Activated CD4-positive, alpha-beta T cell treated with anti-CD3 and anti-CD28 coated beads, Interleukin-2, amount 50 U/mL, for 48 hours (primary cell): ENCODE measurements around the gene ACTL8.

Experiments used
- DNase-seq, 2 experiments: peaks; one replicate each; pipeline ENCODE4 v3.0.0-alpha.2; 2020

The ACTL8 gene

DNA sequence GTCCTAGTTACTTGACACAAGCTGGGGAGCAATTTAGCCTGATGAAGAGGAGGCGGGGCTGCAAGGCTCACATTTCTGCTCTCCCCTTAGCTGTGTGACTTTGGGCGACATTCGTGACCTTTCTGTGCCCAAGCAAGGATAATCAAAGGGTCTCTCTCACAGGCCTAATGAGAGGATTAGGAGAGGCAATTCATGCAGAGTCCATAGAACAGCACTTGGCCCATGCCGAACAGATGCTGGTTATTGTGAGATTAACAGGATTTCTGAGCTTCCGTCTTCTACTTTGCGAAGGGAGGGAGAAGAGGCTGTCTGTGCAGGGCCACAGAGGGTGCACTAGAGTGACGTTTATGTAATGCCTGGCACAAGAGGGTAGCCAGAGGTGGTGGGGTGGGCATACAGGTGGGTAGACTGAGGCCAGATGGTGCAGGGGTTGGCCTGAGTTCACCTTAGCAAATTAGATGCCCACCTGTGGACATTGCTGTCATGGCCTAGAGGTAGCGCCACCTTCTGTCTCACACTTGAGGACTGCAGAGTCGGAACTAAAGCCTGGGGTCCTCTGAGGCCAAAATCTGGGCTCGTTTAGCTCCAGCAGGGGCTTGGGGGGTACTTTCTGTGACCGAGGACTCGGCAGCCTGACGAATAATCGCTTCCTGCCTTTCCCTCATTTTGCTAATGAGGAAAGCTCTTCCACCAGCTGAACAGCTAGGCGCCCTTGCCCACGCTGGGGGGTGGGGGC, 18.6 kb downstream of the ACTL8 start:
- DNase-seq: no peak

DNA sequence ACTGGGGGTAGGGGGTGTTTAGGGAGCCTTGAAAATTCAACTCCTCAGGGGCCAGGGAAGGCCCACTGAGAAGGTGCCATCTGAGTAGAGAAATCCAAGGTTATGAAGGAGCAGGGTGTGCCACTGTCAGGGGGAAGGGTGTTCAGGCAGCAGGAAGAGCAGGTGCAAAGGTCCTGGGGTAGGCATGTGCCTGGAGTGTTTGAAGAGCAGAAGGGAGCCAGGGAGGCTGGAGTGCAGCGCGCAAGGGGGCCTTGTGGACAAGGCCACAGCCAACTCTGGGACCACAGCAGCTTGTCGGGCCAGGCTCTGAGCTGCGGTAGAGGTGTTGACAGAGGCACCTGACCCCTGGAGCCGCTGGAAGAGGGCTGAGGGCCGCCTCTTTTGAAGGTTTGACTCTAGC, 19.3 kb downstream of the ACTL8 start:
- no peak for DNase-seq

DNA sequence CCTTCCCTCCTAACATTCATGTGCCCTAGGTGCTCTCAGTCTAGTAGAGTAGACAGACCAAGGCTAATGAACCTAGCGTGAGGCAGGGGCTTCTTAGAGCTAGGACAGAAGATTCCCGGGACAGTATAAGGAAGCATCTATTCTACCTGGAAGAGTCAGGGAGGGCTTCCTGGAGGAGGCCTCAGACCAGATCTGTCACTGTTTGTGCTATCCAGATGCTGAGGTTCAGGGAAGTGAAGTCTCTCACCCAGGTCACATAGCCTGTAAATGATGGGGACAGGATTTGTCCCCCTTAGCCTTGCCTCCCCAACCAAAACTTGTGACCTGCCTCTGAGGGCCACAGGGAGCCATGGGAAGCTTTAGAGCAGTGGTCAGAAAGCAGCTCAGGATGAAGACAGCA, 20.7 kb downstream of the ACTL8 start:
- no peak for DNase-seq

DNA sequence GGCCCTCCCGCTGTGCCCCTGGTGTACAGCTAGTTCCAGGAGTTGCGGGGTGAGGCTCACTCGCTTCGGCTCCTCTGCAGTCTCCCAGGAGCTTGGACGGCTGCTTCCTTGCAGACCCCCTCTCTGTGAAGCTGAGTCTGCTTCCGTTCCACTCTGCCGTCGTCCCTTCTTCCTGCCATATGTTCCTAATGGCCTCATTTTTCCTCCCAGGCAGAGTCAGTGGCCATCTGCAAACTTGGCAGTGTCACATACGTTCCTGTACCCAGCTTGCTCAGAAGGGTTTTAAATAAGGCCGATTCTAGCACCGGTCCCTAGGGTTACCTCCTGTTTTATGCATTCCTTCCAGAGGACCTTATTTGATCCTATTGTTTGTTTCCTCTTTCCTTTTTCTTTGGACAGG, 21.3 kb downstream of the ACTL8 start:
- DNase-seq: no peak

DNA sequence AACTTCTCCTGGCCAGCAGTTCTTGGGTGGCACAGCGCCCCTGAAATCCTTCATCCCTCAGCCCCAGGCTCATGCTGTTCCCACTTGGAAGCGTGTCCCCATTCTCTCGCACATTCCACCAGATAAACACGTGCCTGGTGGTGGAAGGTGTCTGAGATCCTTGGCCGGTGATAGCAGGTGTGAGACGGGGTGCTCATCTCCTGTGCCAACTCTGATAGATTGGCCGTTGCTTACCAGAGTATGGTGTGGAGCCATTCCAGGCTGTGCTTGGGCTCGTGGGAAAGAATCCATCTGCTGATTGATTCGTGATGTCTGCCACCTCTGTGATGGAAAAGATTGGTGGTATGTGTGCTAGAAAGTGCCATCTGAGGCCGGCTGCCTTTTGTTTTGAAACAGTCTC, 22.2 kb downstream of the ACTL8 start:
- no peak for DNase-seq

DNA sequence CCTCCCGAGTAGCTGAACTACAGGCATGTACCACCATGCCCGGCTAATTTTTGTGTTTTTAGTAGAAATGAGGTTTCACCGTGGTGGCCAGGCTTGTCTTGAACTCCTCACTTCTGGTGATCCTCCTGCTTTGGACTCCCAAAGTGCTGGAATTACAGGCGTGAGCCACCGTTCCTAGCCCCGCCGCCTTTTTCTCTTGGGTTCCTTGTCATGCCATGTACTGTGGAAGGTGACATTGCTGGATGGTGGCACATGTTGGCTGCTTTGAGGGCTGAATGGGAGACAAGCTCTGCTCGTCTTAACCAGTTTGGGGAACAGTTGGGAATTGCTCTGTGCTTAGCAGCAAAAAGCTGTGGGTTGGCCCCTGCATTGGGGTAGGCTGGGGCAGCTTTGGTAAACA, 22.7 kb downstream of the ACTL8 start:
- no peak for DNase-seq

DNA sequence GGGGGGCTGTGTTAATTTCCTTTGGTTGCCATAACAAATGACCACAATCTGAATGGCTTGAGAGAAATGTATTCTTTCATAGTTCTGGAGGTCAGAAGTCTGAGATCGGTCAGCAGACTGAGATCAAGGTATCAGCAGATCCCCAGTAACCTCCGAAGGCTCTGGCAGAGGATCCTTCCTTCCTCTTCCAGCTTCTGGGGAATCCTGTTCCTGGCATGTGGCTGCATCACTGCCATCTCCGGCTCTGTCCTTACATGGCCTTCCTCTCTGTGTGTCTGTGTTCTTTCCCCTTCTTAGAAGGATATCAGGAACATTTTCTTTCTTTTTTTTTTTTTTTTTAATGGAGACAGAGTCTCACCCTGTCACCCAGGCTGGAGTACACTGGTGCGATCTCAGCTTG, 25.8 kb downstream of the ACTL8 start:
- no peak for DNase-seq

DNA sequence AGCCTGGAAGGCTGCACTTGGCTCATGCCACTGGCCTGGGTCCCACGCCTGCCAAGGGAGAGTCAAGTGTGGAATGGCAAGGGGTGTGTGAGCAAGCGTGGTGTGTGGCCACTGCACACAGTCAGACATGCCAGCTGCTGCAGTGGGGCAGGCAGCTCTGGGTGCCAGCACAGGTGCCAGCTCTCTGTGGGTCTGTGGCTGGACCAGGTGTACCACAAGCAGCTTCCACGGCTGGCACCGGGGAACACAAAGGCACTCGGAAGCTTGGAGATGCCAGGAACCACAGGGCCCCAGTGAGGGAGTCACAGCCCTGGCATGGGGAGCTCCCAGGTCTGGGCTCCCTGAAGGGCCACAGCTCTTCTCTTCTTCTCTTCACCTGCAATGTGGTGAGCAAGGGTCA, 34.8 kb downstream of the ACTL8 start:
- DNase-seq: no peak

DNA sequence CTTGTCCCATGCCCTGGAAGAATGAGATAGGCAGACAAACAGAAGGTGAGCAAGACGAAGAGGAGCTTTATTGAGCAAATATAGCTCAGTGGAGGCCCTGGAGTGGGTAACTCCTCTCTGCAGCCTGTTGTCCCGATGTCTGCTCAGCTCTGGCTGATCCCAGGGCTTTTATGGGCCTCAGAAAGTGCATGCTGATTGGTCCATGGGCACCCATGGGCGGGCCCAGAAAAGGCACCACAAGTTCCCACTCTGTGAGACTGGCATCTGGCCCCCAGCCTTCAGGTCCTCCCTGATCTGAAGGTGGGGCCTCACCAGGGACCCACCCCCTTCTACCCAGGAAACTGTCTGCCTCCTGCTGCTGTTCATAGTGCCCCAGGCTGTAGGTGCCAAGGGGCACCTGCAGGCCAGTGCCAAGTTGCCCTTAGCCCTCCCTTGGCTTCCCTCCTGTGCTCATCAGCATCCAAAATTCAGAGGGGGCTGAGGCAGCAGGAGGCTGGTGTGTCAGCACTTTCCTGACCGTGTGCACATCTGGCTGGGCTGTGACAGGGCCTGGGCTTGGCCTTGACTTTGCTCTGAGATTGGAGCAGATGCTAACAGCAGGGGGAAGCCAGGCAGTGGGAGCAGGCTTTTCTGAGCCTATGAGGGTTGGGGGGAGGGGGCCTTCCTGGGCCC, 35.4 kb downstream of the ACTL8 start:
- no peak for DNase-seq

DNA sequence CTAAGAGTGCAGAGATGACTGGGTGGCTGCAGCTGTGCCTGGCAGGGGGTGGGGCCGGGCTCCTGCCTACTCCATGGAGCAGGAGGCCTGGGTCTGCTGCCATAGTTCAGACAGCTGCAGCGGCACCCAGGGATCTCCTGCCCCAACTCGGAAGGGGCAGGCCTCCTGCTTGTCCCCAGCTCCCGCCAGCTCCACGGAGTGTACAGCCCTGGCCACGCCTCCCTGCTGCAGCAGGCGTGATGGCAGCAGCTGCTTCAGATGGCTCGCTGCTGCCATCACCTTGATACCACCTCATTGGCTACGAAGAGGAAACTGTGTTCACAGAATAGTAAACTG, 35.9 kb downstream of the ACTL8 start:
- no peak for DNase-seq

DNA sequence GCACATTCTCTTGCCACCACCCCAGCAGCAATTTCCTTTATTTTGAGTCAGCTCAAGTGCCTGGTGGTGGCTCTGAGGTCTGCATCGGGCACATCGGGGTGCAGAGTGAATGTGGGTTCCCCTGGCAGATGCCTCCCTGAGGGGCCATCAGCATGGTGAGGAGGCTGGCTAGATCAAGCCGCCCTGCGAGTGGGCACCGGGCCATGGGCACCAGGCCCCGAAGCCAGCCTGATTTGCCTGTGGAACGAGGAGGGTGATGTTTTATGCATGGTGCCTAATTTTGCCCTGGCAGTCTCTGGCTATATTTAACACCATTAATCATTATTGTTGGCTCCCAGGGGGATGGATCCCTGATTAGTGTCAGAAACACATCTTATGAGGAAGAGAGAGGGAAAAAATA, 36.3 kb downstream of the ACTL8 start:
- DNase-seq: no peak

DNA sequence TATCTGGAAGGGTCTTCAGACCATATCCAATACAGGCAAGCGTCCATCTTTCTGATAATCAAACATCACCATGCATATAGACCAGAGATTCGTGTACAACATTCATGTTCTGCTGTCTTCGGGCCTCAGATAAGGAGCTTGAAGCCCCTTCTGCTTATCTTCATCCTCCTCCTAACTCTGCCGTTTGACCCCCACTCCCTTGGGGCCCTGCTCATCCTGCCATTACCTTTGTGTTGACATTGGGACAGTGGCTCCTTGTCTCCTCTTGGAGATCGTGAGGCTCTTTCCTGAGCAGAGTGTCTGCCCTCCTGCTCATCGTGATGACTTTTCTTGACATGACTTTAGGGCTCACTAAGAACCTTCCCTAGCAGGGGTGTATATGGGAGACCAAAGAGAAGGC, 37.3 kb downstream of the ACTL8 start:
- DNase-seq: no peak

DNA sequence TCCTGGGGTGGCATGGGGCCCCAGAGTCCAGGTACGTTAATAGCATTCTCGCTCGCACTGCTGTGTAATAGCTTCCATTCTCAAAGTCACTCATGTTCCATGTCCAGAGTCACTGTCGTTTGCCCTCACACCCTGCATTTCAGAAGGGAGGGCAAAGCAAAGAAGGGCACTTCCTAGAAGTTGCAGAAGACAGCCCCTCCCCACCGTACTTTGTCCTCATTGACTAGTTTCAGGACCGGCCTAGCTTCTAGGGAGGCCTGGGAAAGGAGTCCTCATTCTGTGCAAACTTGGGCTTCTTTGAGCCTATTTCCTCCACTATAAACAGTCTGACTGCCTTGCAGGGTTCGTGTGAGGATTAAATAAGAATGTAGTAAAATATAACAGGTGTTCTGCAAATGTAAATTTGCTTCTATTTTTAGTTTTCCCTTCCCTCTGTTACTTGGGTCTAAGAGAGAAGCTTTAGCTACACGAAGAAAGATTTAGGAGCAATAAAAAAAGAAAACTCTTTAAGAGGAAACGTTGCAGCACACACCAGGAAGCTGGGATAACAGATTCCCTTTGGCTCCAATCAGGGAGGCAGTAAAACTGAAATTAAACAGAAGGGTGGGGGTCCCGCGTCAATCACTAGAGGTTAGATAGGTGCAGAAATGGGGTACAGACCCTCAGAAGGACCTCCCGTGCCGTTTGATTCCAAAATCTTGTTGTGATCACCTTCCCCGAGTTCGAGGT, 40.1 kb downstream of the ACTL8 start:
- DNase-seq: no peak

DNA sequence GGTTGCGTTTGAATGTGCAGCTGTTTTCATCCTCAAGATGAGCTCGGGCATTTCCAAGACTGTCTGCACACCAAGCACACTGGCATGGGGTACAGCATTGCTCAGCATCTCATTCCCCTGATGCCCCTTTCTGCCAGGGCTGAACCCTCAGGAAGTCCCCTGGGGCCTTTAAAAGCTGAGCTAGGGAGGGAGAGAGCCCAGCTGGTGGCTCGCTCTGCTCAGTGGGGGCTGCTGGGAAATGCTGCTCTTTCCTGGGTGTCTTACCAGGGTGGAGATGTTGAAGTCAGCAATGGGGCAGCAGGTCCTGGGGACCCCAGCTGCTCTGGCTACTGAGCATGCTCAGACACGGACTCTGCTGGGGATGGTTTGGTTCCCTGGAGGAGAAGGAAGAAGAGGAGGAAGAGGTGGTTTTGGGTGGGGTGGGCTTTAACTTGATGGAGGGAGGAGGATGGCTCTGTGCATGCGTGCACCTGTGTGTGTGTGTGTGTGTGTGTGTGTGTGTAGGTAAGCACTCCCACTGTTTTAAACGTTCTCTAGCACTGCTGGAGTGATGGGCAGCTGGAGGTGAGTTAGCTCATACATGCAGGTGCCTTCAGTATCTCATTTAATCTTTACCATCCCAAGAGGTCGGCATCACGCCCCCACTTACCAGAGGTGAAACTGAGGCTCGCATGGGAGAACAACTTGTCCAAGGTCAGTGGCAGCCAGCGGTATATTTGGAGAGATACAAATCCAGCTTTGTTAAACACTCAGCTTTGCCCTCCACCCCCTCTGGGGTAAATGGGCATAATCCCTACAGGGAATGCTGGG, 40.9 kb downstream of the ACTL8 start:
- DNase-seq: no peak

DNA sequence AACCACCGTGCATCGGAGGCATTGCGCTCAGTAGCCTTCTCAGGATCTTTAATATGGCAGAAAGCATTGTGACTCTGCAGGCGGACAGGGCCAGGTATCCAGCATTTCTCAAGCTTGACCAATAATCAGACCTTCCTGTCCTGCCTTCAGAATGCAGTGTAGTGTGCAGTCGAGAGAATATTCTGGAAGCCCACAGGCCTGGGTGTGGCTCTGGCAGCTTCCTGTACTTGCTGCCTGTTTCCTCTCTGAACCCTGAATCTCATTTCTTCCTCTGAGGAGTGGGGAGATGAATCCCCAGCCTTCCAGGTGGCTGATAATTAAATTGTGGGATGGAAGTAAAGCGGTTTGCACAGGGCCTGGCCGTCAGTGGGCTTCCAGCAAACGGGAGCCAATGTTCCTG, 42.3 kb downstream of the ACTL8 start:
- no peak for DNase-seq

DNA sequence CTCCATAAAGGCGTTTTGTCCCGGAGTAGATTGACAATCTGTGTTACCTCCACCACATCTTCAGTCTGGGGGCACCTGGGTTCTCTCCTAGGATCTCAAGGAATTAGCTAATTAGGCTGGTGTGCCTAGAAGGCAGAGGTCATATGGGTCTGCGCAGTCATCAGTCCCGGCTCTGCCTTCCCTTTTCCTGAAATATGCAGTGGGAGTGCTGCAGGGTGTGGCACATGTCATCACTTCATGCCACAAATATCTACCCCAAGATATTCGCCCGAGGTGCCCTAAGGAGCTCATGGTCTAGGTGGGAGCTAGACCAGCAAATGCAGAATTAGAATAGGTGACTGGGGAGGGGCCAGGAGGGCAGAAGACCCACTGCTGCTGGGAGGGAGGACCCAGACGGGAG, 42.9 kb downstream of the ACTL8 start:
- DNase-seq: no peak

DNA sequence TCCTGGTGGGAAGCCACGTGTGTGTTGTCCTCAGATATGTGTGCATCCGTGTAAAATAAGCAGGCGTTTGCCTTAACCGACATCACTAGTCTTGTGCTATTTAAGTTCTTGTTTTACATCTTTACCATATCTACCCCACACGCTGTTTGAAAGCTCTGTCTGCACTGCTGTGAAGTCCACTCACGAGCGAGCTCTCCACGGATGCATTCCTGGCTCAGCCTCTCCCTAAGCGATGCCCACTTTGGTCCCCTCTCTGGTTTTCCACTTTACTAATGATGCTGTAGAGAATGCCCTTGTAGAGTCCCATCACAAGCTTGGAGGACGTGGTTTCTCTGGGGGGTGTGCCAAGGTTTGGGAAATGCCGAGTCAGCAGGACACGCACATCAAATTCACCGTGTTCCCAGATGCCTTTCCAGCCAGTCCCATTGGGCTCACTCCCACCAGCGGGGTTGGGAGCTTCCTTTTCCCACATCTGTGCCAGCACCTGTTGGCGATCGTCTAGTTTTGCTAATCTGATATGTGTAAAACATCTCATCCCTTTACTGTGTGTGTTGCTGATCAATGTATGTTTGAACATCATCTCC, 43.8 kb downstream of the ACTL8 start:
- no peak for DNase-seq

DNA sequence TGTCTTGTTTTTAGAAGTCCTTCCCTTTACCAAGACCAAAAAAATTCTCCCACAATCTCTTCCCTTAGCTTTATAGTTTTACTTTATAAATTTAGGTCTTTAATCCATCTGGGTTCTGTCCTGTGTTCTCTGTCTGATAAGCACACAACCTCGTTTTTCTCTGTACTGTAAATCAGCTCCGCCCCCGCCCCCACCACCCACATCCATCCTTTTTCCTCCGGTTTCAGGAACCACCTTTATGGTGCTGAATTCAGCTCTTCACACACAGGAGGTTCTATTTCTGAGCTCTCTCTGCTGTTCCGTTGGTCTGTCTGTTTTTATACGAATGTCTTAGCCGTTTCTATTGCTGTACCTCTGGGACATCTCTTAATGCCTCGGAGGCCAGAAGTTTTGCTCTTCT, 44.5 kb downstream of the ACTL8 start:
- DNase-seq: no peak

DNA sequence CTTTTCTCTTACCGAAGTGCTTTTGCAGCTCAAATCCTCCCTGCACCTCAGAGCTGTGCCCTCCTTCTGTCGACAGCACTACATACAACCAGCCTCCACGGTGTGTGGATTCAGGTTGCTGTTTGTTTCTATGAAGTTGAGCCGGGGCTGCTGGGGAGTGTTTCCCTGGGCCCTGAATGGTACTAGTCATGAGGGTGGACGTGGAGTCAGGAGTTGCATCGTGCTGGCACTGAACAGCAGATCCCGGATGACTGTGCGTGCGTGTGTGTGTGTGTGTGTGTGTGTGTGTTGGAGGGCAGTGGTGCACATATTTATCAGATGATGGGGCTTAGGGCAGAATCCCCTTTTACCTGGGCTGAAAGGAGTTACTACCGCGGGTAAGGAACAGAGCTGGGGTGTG, 47.0 kb downstream of the ACTL8 start:
- DNase-seq: no peak

DNA sequence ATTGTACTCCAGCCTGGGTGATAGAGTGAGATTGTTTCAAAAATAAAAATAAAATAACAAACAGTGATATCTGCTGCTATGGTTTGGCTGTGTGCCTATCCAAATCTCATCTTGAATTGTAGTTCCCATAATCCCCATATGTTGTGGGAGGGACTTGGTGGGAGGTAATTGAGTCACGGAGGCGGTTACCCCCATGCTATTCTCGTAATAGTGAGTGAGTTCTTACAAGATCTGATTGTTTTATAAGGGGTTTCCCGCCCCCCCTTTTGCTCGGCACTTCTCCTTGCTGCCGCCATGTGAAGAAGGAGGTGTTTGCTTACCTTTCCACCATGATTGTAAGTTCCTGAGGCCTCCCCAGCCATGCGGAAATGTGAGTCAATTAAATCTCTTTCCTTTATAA, 47.8 kb downstream of the ACTL8 start:
- no peak for DNase-seq

DNA sequence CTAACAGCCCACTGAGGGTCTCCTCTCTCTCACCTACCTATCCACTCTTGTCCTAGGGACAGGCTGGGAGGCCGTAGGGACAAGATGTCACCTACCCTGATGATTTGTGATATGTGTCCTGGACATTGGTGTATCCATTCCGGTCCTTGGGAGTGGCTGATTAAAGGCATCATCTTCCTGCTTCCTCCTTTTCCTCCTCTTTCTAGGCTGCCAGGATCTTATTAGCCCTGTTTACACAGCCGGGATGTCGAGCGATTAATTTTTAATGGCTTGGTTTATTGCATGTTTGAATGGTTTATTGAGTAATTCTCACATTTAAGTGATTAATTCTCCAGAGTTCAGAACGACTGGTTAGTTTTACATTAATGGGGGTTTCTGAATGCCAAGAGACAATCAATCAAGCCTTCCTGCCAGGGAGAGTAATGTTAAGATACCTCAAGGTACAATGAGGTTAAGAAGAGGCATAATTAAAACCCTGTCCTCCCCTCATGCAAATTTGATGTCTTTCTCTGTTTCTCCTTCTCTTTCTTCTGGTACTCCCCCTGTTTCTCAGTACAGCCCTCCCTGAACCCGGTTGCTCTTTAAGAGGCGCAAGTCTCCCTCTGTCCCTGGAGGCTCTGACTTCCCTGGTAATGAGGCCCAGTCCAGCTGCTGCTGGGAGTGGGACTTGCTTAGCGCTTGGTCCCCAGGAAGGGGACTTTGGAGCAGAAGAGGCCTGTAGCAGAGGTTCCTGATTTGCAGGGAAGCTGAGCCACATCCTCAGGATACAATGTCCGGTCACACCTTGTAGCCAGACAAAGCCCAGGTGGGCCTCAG, 50.9 kb downstream of the ACTL8 start:
- no peak for DNase-seq

DNA sequence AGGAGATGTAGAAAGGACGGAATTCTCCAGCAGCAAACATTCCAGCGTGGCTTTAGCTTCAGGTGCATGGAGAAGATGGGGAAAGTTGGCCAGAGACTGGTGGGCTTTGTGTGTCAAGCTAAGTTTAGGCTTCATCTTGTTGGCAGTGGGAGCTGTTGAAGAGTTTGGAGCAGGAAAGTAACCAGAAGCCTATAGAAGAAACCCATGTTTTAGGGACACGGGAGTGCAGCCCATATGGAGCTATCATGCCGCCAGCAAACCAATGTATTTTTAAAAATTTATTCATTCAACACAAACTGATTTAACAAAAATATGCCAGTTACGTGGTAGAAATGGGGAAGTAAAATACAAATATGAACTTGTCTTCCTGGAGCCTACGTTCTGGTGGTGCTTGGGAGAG, 53.7 kb downstream of the ACTL8 start:
- DNase-seq: no peak
